Skin epidermis (tissue), 12 donors: Measurements from ENCODE around the gene FBXW11.
A peak's percentile ranks its signal among the peaks of the same experiment; 100 is the strongest.
"Not testable (repeated sequence)": the region's sequence is repeated elsewhere in the genome, so short reads cannot be mapped to it uniquely, and the experiment has no call there.

Experiments
- H3K27ac ChIP-seq, 21 experiments: fragments of 200-600 bp; sonication (generic) in 11 of 21; one replicate each; pipeline ENCODE4 v1.5.0; 2020; ENCODE audit warnings: mild to moderate bottlenecking in 3 of 21, inconsistent platforms in 2 of 21, moderate library complexity in 2 of 21
- H3K4me3 ChIP-seq, 7 experiments: fragments of 200-600 bp; sonication (generic) in 2 of 7; one replicate each; pipeline ENCODE4 v1.5.0; 2020; ENCODE audit warnings: inconsistent platforms in 2 of 7, mild to moderate bottlenecking in 2 of 7, moderate library complexity in 1 of 7

The FBXW11 gene

GRCh38 chr5:171927345-171927941 lies 79.0 kb downstream of the FBXW11 start:
- Histone ChIP-seq H3K27ac (no peak overlapping the region), H3K4me3 (no peak overlapping the region)

DNA sequence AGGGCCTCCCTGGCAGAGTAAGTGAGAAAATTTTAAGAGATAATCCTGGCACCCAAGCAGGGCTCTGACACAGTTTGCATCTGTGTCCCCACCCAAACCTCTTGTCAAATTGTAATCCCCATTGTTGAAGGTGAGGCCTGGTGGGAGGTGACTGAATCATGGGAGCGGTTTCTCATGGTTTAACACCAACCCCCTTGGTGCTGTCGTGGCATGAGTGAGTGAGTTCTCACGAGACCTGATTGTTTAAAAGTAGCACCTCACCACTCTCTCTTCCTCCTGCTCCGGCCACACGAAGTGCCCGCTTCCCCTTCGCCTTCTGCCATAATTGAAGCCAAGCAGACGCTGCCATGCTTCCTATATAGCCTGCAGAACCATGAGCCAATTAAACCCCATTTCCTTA lies 80.1 kb downstream of the FBXW11 start:
- Histone ChIP-seq H3K27ac (no peak overlapping the region), H3K4me3 (no peak overlapping the region)

DNA sequence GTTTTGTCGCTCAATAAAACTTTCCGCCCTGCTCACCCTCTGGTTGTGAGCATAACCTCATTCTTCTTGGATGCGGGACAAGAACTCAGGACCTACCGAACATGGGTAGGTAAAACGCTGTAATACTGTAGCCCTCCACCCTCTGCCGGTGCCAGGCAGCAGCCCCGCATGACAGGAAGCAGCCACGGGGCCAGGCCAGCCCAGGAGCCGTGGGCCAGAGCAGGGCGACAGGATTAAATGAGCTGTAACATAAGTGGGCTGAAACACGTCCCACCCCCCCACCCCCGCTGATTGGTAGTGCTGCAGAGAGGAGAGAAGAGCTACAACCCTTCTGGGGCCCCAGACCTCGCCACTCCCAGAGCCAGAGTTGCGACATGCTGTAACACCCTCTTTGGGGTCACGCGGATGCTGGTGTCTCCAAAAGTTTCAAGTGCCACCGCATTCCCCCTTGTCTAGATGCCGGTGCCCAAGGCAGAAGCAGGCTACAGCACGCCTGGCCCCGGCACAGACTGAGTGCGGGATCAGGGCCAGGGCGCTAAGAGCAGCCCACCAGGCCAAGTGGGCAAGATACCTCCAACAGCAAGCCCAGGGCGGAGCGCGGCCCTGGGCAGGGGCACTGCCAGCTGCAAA lies 81.8 kb downstream of the FBXW11 start:
- H3K27ac ChIP-seq = peak overlapping the region in 5 of 21 experiments; percentile 14 to 57 (median 25)

DNA sequence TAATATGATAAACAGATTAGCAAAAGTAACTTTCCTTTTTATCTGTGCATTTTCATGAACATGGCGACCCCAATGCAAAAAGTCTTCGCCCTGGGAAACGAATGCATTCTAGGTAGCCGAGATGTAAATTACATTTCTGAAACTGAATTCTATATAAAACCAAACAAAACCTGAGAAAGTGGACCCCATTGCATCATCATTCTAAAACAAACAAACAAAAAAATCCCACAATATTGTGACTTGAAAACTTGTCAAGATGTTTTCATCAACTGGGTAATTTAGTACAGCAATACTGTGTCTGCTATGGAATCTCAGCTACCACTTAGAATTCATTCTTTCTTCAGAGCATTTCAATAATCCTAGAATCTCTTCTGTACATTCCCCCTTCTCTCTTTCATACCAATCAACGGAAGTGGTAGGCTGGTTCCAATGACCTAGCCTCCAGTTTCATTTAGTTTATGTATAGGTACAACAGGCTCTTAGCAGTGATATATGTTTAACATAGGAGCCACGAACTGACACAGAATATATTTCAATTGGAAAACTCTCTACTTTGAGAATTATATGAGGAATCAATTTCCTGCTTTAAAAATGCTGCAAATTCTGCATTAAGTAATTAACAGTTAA lies 85.6 kb downstream of the FBXW11 start:
- Histone ChIP-seq H3K4me3 (no peak overlapping the region), H3K27ac (no peak overlapping the region)

More for the DNA sequence above, 81.8 kb downstream of the FBXW11 start:
- H3K4me3 ChIP-seq = no peak overlapping the region

GRCh38 chr5:171915700-171916099 lies 90.7 kb downstream of the FBXW11 start:
- not testable (repeated sequence) for H3K4me3 ChIP-seq

GRCh38 chr5:171914726-171915338 lies 91.6 kb downstream of the FBXW11 start:
- H3K4me3 ChIP-seq = no peak overlapping the region
- H3K27ac ChIP-seq = no peak overlapping the region

More at GRCh38 chr5:171915700-171916099, 90.7 kb downstream of the FBXW11 start:
- H3K27ac ChIP-seq = not testable (repeated sequence)

- no peak overlapping the region for H3K4me3 ChIP-seq
- no peak overlapping the region for H3K27ac ChIP-seq
Observed at GRCh38 chr5:171913987-171914273, 92.5 kb downstream of the FBXW11 start.

DNA sequence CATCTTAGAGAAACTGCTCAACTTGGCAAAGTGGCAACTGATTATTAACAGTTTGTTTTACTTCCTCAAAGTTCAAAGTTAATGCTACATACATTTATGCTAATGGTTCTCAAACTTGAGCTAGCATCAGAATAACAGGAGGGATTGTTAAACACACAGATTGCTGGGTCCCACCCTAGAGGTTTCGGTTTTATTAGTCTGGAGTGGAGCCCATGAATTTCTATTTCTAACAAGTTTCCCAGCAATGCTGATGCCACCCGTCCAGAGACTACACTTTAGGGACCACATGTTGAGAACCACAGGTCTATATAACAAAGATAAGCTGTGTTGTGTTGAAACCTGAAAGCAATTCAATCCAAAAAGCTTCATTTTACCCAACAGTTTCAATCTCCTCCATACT lies 95.3 kb downstream of the FBXW11 start:
- no peak overlapping the region for H3K27ac ChIP-seq
- no peak overlapping the region for H3K4me3 ChIP-seq

DNA sequence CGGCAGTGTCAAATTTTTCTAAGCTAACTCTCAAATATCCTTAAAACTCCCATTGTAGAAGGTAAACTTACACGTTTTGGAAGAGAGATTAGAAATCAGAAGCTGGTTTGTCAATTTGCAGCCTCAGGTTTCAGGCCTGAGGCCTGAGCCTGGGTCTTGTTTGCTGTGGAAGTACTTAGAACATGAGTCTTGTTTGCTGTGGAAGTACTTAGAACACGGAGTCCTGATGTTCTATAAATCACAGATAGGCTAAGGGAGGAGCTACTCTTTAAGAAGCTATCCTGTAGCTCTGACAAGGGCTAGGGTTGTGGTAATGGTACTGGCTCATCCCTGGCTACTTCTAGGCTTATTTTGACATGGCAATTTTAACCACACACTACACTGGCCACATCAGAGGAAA lies 97.8 kb downstream of the FBXW11 start:
- H3K4me3 ChIP-seq = no peak overlapping the region
- no peak overlapping the region for H3K27ac ChIP-seq

GRCh38 chr5:171907725-171908343 lies 98.6 kb downstream of the FBXW11 start:
- no peak overlapping the region for H3K4me3 ChIP-seq
- H3K27ac ChIP-seq = no peak overlapping the region

- Histone ChIP-seq H3K27ac (no peak overlapping the region), H3K4me3 (no peak overlapping the region)
Observed at GRCh38 chr5:171906703-171907590, 99.5 kb downstream of the FBXW11 start.

DNA sequence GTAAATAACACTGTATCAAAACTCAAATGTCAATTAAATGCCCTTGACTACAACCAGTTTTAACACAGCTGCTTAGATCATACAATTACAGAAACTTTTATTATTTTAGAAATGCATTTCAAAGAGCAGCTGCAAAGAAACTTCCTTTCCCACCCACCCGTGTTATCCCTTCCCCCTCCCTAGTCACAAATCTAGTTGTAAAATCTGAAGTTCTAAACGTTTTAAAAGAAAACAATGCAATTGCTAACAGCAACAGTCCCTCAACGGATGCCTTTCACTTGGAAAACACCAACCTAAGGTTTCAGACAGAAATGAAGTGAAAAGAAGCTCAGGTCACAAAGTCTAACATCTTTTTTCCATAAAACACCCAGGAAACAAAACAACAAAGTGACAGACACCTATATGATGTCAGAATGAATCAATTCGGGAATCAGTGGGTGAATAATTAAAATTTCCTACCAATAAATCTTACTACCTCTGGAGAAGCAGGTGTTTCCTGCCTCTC lies 100.3 kb downstream of the FBXW11 start:
- Histone ChIP-seq H3K27ac (no peak overlapping the region), H3K4me3 (no peak overlapping the region)

DNA sequence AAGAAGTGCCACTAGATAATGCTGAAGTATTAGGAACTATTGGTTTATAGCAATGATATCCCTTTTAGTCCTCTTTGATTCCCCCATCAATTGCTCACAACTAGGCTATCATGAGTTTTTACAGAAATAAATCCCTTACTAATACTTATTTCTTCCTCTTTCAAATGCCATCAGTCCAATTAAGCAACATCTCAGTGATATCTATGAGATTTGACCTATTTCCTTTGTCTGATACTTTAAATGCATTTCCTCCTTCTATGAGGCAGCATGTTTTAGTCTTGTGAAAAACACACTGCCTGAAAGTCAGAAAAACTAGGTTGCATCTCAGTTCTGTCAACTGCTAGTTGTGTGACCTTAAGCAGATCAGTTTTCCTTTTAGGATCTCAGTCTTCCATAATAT lies 101.6 kb downstream of the FBXW11 start:
- H3K27ac ChIP-seq = no peak overlapping the region
- no peak overlapping the region for H3K4me3 ChIP-seq

- no peak overlapping the region for H3K4me3 ChIP-seq
Observed at GRCh38 chr5:171901764-171902163, 104.7 kb downstream of the FBXW11 start.

DNA sequence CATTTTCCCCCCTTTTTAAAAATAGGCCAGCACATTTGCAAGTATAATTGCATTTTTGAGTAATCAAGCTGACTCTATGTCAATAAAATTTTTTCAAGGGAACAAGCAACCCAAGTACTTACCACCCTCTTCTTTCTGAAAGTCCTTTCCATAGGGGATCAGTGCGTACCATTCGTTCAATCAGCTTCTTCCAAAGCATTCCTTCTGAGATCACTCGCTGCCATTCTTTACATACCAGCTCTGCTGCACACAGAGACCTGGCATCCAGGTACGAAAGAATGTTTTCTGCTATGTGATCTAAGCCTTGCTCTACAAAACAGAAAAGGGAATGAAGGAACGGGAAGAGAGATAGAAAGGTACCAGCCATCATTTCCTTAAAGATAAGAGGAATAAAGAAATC lies 106.6 kb downstream of the FBXW11 start:
- H3K27ac ChIP-seq = no peak overlapping the region
- no peak overlapping the region for H3K4me3 ChIP-seq

More at GRCh38 chr5:171901764-171902163, 104.7 kb downstream of the FBXW11 start:
- H3K27ac ChIP-seq = no peak overlapping the region

GRCh38 chr5:171898879-171899278 lies 107.6 kb downstream of the FBXW11 start:
- H3K4me3 ChIP-seq = no peak overlapping the region

GRCh38 chr5:171898386-171898785 lies 108.1 kb downstream of the FBXW11 start:
- Histone ChIP-seq H3K27ac (no peak overlapping the region), H3K4me3 (no peak overlapping the region)

More at GRCh38 chr5:171898879-171899278, 107.6 kb downstream of the FBXW11 start:
- no peak overlapping the region for H3K27ac ChIP-seq

DNA sequence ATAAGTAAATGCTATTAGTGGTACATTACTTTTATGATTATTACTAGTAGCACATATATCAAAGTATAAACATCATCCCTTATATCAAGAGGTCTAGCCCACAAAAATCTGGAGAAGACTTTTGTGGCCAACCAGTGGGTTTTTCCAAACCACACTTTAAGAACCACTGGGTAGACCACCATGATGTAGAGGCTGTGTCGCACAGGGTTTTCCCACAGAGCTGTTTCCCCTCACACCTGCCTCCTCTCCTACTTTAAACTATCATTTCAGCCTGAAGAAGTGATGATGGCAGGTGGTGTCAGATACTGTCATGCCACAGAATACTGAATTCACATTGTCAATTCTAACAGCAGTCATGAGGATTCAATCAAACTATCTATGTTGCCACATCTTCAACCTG lies 109.2 kb downstream of the FBXW11 start:
- Histone ChIP-seq H3K27ac (no peak overlapping the region), H3K4me3 (no peak overlapping the region)

- no peak overlapping the region for H3K27ac ChIP-seq
- no peak overlapping the region for H3K4me3 ChIP-seq
Observed at GRCh38 chr5:171895081-171895480, 111.4 kb downstream of the FBXW11 start.
